Esophagus muscularis mucosa (tissue), 4 donors: Measurements from ENCODE around the gene CNTN2. TPM values are rescaled to one million over a fixed set of nuclear protein-coding genes. Genes with fewer than 3 reads are reported as not detected.

Experiments
- DNase-seq: peaks from one replicate; pipeline ENCODE4 v3.0.0-alpha.2; 2017; ENCODE audit errors: extremely low spot score
- H3K27ac ChIP-seq, 4 donors: fragments of 200-600 bp; sonication (generic); replicated peaks in 1 of 4; 1 replicate in 3 of 4; 2 replicates in 1 of 4; pipeline ENCODE4 v1.5.1; 2016 to 2019; ENCODE audit warnings: mild to moderate bottlenecking in 1 of 4
- H3K27me3 ChIP-seq, 4 donors: fragments of 200-600 bp; sonication (generic); one replicate each; pipeline versions ENCODE4 v1.5.1 to v1.6.0; 2016 to 2019
- H3K36me3 ChIP-seq, 4 donors: fragments of 200-600 bp; sonication (generic); one replicate each; pipeline ENCODE4 v1.5.1; 2016 to 2019
- H3K4me1 ChIP-seq, 4 donors: fragments of 200-600 bp; sonication (generic); one replicate each; pipeline ENCODE4 v1.5.1; 2016 to 2019
- H3K4me3 ChIP-seq, 4 donors: fragments of 200-600 bp; sonication (generic); 1 replicate in 2 of 4; 2 replicates in 2 of 4; pipeline ENCODE4 v1.5.1; 2016 to 2019; ENCODE audit warnings: mild to moderate bottlenecking in 4 of 4, moderate library complexity in 1 of 4
- H3K9me3 ChIP-seq, 4 donors: fragments of 200-600 bp; sonication (generic); 1 replicate in 3 of 4; 2 replicates in 1 of 4; pipeline ENCODE4 v1.5.1; 2016 to 2019
- CTCF ChIP-seq, 3 experiments: fragments of 200-600 bp in 2 of 3; fragments of 450-650 bp in 1 of 3; sonication (generic) in 2 of 3; IDR thresholded peaks; one replicate each; pipeline ENCODE4 v1.5.1; 2017 to 2019; ENCODE audit warnings: antibody characterized with exemption in 3 of 3, mild to moderate bottlenecking in 2 of 3, moderate library complexity in 1 of 3
- EP300 ChIP-seq: sonication (generic); formaldehyde crosslinking; IDR thresholded peaks from one replicate; pipeline ENCODE4 v1.6.1; 2017; ENCODE audit warnings: antibody characterized with exemption
- POLR2A ChIP-seq: fragments of 450-650 bp; IDR thresholded peaks from one replicate; pipeline ENCODE4 v1.6.1; 2017; ENCODE audit warnings: antibody characterized with exemption, moderate library complexity, mild to moderate bottlenecking, low read depth
- POLR2AphosphoS5 ChIP-seq, 2 donors: sonication (generic); formaldehyde crosslinking; IDR thresholded peaks; one replicate each; pipeline ENCODE4 v1.6.1; 2017; ENCODE audit warnings: antibody characterized with exemption in 2 of 2
- WGBS: methylation state at CpG from one replicate; pipeline ENCODE4 v1.1.5; 2018; 5-methylcytosine and 5-hydroxymethylcytosine counted together
- intact Hi-C: fragments of 100-400 bp; cut with DNase I; formaldehyde crosslinking; loops from one replicate; pipeline ENCODE4 v1.15.1; 2023
- total RNA-seq, 4 donors: library from RNA; depleted of rRNA; stranded (reverse); fragments of >200 nt; gene quantifications; one replicate each; pipeline versions ENCODE4 v1.1.0 to v1.2.1, GENCODE V29; 2016

The CNTN2 gene
- total RNA-seq, 4 donors from 2014 or later, result 1.9 to 6.2 (median 2.9) TPM

GRCh38 chr1:205095422-205095821 lies 52.4 kb downstream of the CNTN2 start:
- intact Hi-C loops, result no loop called here
- Histone ChIP-seq H3K9me3 (no peaks in the 10 kb centered on the region), H3K36me3 (peaks cover 68 to 99% (median 94%) of the 10 kb centered on the region in 4 donors), H3K4me1 (no peaks in the 10 kb centered on the region), H3K27ac (no peak overlapping the region), H3K27me3 (no peaks in the 10 kb centered on the region), H3K4me3 (no peak overlapping the region)
- no peak for TF ChIP-seq POLR2AphosphoS5 (IDR thresholded peaks at IDR 0.05)
- no peak for TF ChIP-seq CTCF (IDR thresholded peaks at IDR 0.05)
- no peak for TF ChIP-seq POLR2A
- no peak for TF ChIP-seq EP300
- no peak for DNase-seq

GRCh38 chr1:205098242-205098641 lies 55.2 kb downstream of the CNTN2 start:
- no peak overlapping the region for H3K4me3 ChIP-seq
- intact Hi-C loops, result no loop called here
- H3K36me3 ChIP-seq, result peaks cover 73 to 99% (median 96%) of the 10 kb centered on the region in 4 donors
- H3K27me3 ChIP-seq, result no peaks in the 10 kb centered on the region
- TF ChIP-seq EP300 (no peak), POLR2A (no peak), POLR2AphosphoS5 (IDR thresholded peaks at IDR 0.05) (no peak), CTCF (IDR thresholded peaks at IDR 0.05) (no peak)
- no peak for DNase-seq
- H3K9me3 ChIP-seq, result no peaks in the 10 kb centered on the region
- H3K4me1 ChIP-seq, result no peaks in the 10 kb centered on the region
- H3K27ac ChIP-seq, result no peak overlapping the region

GRCh38 chr1:205102404-205102803 lies 59.4 kb downstream of the CNTN2 start:
- Histone ChIP-seq H3K27ac (no peak overlapping the region), H3K36me3 (peaks cover 64 to 100% (median 89%) of the 10 kb centered on the region in 4 donors), H3K27me3 (no peaks in the 10 kb centered on the region), H3K4me3 (no peak overlapping the region), H3K9me3 (no peaks in the 10 kb centered on the region), H3K4me1 (no peaks in the 10 kb centered on the region)
- WGBS, result 95% methylated on average over 3 of the region's 3 CpGs
- no peak for TF ChIP-seq POLR2AphosphoS5 (IDR thresholded peaks at IDR 0.05)
- TF ChIP-seq CTCF (IDR thresholded peaks at IDR 0.05), result no peak
- no peak for TF ChIP-seq POLR2A
- TF ChIP-seq EP300, result no peak
- no peak for DNase-seq
- intact Hi-C loops, result no loop called here

GRCh38 chr1:205107327-205107726 lies 64.3 kb downstream of the CNTN2 start:
- H3K4me3 ChIP-seq, result no peak overlapping the region
- no peak overlapping the region for H3K27ac ChIP-seq
- TF ChIP-seq EP300 (no peak), POLR2AphosphoS5 (IDR thresholded peaks at IDR 0.05) (no peak), CTCF (IDR thresholded peaks at IDR 0.05) (no peak), POLR2A (no peak)
- H3K9me3 ChIP-seq, result no peaks in the 10 kb centered on the region
- 96% methylated on average over 4 of the region's 4 CpGs for WGBS
- H3K27me3 ChIP-seq, result no peaks in the 10 kb centered on the region
- no peaks in the 10 kb centered on the region for H3K4me1 ChIP-seq
- DNase-seq, result no peak
- H3K36me3 ChIP-seq, result peaks cover 41 to 96% (median 72%) of the 10 kb centered on the region in 4 donors
- intact Hi-C loops, result no loop called here

GRCh38 chr1:205108464-205108863 lies 65.5 kb downstream of the CNTN2 start:
- no peaks in the 10 kb centered on the region for H3K9me3 ChIP-seq
- peaks cover 31 to 96% (median 70%) of the 10 kb centered on the region in 4 donors for H3K36me3 ChIP-seq
- no peak overlapping the region for H3K4me3 ChIP-seq
- DNase-seq, result no peak
- no peaks in the 10 kb centered on the region for H3K27me3 ChIP-seq
- no peaks in the 10 kb centered on the region for H3K4me1 ChIP-seq
- TF ChIP-seq CTCF (IDR thresholded peaks at IDR 0.05), result no peak
- WGBS, result 80% methylated on average over 4 of the region's 4 CpGs
- H3K27ac ChIP-seq, result no peak overlapping the region
- intact Hi-C loops, result no loop called here
